Mucosa of descending colon (tissue), 3 donors: ENCODE data around the gene PPM1B. TPM values are rescaled to one million over a fixed set of nuclear protein-coding genes. Genes with fewer than 3 reads are reported as not detected.

Source experiments
- ATAC-seq: fragments of 200-7000 bp; cut with Tn5 transposase; one replicate; pipeline ENCODE4 v1.9.1; 2020; ENCODE audit warnings: mild to moderate bottlenecking, moderate library complexity
- DNase-seq, 3 donors: peaks; one replicate each; pipeline ENCODE4 v3.0.0-alpha.2; 2020
- H3K36me3 ChIP-seq: fragments of 200-600 bp; one replicate; pipeline ENCODE4 v1.8.0; 2021; ENCODE audit warnings: low read depth, mild to moderate bottlenecking
- H3K4me1 ChIP-seq: fragments of 200-600 bp; one replicate; pipeline ENCODE4 v1.8.0; 2021; ENCODE audit warnings: low read depth, mild to moderate bottlenecking
- H3K4me3 ChIP-seq: fragments of 200-600 bp; one replicate; pipeline ENCODE4 v1.8.0; 2021; ENCODE audit warnings: mild to moderate bottlenecking
- H3K9me3 ChIP-seq: fragments of 200-600 bp; one replicate; pipeline ENCODE4 v1.8.0; 2021; ENCODE audit warnings: mild to moderate bottlenecking
- intact Hi-C, 2 donors: fragments of 100-400 bp; cut with DNase I in 1 of 2; cut with micrococcal nuclease in 1 of 2; formaldehyde crosslinking; loops; one replicate each; pipeline versions ENCODE4 v1.11.0 to v1.11.1; 2022; cut with DNase I, micrococcal nuclease
- total RNA-seq, 3 donors: library from RNA; stranded (reverse); fragmentation: NEBNext Ultra II Directional in 2 of 3; extraction: Animal tissue kit (Norgen Biotek cat#: 25700) in 2 of 3; gene quantifications; one replicate each; pipeline versions ENCODE4 v1.2.1 to v1.2.4, GENCODE V29; 2021 to 2023
- TF ChIP-seq, protein P1 (sequence below): fragments of 200-600 bp; IDR thresholded peaks from one replicate; pipeline ENCODE4 v1.8.0; 2022; ENCODE audit warnings: antibody characterized with exemption, mild to moderate bottlenecking
- donor health status: DM: no; HTN: no; CAD: no; lungs with moderate emphysema.
- donor health status: DM: no; HTN: no; CAD: no.
- donor health status: DM: no; HTN: yes; CAD: no.

PPM1B gene
- total RNA-seq, 3 donors from 2014 or later, result 59.8 to 75.4 (median 65.2) TPM

DNA sequence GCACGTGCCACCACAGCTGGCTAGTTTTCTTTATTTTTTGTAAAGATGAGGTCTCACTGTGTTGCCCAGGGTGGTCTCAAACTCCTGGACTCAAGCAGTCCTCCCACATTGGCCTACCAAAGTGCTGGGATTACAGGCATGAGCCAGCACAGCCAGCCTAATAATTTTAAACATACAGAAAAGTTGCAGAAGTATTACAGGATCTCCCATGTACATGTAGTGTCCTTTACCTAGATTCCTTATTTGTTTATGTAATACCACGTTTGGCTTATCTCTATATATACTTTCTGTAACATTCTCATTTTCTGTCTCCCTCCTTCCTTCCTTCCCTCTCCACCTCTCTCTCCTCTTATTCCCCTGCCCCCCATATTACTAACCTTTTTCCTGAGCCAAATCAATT lies 41.7 kb downstream of the PPM1B start:
- TF ChIP-seq, protein P1, sequence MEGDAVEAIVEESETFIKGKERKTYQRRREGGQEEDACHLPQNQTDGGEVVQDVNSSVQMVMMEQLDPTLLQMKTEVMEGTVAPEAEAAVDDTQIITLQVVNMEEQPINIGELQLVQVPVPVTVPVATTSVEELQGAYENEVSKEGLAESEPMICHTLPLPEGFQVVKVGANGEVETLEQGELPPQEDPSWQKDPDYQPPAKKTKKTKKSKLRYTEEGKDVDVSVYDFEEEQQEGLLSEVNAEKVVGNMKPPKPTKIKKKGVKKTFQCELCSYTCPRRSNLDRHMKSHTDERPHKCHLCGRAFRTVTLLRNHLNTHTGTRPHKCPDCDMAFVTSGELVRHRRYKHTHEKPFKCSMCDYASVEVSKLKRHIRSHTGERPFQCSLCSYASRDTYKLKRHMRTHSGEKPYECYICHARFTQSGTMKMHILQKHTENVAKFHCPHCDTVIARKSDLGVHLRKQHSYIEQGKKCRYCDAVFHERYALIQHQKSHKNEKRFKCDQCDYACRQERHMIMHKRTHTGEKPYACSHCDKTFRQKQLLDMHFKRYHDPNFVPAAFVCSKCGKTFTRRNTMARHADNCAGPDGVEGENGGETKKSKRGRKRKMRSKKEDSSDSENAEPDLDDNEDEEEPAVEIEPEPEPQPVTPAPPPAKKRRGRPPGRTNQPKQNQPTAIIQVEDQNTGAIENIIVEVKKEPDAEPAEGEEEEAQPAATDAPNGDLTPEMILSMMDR, result no peak
- Histone ChIP-seq H3K36me3 (no peaks in the 10 kb centered on the region), H3K4me1 (peaks cover 3% of the 10 kb centered on the region), H3K4me3 (no peak overlapping the region), H3K9me3 (no peaks in the 10 kb centered on the region)
- intact Hi-C loops, result no loop called here
- ATAC-seq (no peak), DNase-seq (no peak)

DNA sequence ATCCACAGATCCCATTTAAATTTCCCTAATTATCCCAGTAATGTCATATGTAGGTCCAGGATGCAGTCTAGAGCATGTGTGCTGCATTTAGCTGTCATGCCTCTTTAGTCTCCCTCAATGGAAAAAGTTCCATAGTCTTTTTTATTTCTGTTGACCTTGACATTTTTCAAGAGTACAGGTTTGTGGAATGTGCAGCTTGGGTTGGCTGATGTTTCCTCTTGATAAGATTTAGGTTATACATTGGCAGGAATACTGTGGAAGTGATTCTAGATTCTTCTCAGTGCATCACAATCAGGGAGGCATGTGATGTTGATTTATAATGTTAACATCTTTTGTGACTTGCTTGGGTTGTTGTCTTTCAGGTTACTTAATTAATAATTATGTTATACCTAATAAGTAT lies 42.5 kb downstream of the PPM1B start:
- Histone ChIP-seq H3K36me3 (no peaks in the 10 kb centered on the region), H3K4me1 (peaks cover 9% of the 10 kb centered on the region), H3K9me3 (no peaks in the 10 kb centered on the region), H3K4me3 (no peak overlapping the region)
- ATAC-seq (no peak), DNase-seq (no peak)
- TF ChIP-seq, protein P1, result no peak
- intact Hi-C loops, result no loop called here

DNA sequence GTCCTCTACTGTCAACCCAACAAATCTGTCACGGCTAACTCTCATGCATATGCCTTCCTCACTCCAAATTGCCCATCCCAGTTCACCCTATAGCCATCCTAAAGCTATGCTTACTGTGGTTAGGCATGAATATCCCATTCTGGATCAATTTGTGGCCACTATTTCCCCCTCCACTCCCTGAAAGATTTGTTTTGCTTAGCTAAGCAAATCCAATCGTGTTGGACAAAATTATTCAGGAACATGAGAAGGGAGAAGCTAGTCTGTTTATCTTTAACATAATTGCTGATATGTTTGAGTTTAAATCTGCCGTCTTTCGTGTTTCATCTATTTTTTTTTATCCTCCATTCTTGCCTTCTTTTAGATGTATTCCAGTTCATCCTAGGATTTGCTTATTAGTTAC lies 43.6 kb downstream of the PPM1B start:
- intact Hi-C loops, result no loop called here
- no peak overlapping the region for H3K4me3 ChIP-seq
- TF ChIP-seq, protein P1, result no peak
- no peaks in the 10 kb centered on the region for H3K36me3 ChIP-seq
- ATAC-seq, result no peak
- no peak for DNase-seq
- H3K4me1 ChIP-seq, result peaks cover 9% of the 10 kb centered on the region
- no peaks in the 10 kb centered on the region for H3K9me3 ChIP-seq

DNA sequence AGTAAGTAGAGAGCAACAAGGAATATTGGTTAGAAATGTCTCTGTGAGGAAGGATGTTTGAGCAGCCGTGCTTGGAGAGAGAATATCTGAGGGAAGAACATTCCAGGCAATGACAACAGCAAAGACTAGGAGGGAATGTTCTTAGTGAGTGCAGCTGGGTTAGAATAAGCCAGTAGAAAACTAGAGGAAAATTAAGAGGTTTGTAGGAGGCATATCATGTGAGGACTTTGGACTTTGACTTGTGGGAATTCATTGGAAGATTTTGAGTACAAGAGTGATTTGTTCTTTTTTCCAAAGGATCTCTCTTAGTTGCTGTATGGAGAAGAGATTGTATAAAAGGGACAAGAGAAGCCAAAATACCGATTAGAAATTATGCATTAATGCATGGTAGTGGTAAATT lies 47.2 kb downstream of the PPM1B start:
- intact Hi-C loops, result no loop called here
- TF ChIP-seq, protein P1, result no peak
- H3K9me3 ChIP-seq, result no peaks in the 10 kb centered on the region
- ATAC-seq (peak; percentile 18), DNase-seq (no peak)
- H3K4me1 ChIP-seq, result peaks cover 9% of the 10 kb centered on the region
- H3K4me3 ChIP-seq, result no peak overlapping the region
- H3K36me3 ChIP-seq, result no peaks in the 10 kb centered on the region

DNA sequence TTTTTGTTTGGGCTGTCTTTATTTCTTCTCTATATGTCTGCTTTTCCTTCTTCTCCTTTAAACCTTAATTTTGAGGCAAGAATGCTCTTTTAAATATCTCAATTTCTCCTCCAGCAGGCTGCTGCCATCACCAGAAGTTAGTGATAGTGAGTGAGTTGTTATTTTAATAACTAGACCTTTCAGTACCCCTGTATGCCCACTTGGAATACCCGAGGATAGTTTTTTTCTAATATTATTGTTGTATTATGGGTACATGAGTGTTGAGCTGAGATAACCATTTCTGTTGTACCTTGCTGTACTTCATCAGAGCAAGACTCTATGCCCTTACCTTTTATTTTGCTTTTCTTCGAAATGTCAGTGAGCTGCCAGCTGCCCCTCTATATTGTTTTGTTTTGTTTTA lies 50.1 kb downstream of the PPM1B start:
- intact Hi-C loops, result no loop called here
- no peak for DNase-seq

More for the DNA sequence above, 50.1 kb downstream of the PPM1B start:
- no peak for ATAC-seq
- Histone ChIP-seq H3K9me3 (no peaks in the 10 kb centered on the region), H3K4me1 (peaks cover 9% of the 10 kb centered on the region), H3K4me3 (no peak overlapping the region), H3K36me3 (no peaks in the 10 kb centered on the region)
- TF ChIP-seq, protein P1, result no peak
